Activated CD4-positive, alpha-beta memory T cell treated with anti-CD3 and anti-CD28 coated beads, Interleukin-2, amount 10 ng/mL, durations not matched to agents 7 days and 5 days (primary cell): Measurements from ENCODE around the gene GAL3ST2. TPM values are rescaled to one million over a fixed set of nuclear protein-coding genes. Genes with fewer than 3 reads are reported as not detected.
"Not testable (repeated sequence)": the region's sequence is repeated elsewhere in the genome, so short reads cannot be mapped to it uniquely, and the experiment has no call there.

Source experiments
- CTCF ChIA-PET: fragments of 350-600 bp; sonication (Branson Sonifier 250); formaldehyde crosslinking; loops from one replicate; lab custom pipeline; 2021; ENCODE audit warnings: antibody characterized with exemption, inconsistent platforms; lab: Charles Lee
- POLR2A ChIA-PET: fragments of 350-600 bp; sonication (Branson Sonifier 250); formaldehyde crosslinking; loops from one replicate; lab custom pipeline; 2021; ENCODE audit warnings: antibody characterized with exemption; lab: Charles Lee
- DNase-seq: peaks from one replicate; pipeline ENCODE4 v3.0.0-alpha.2; 2020
- H3K27ac Mint-ChIP-seq: one replicate; pipeline ENCODE4 v1.8.0; 2021; ENCODE audit warnings: mild to moderate bottlenecking, mixed read lengths
- H3K27me3 Mint-ChIP-seq: one replicate; pipeline ENCODE4 v1.8.0; 2021; ENCODE audit warnings: mixed read lengths
- H3K36me3 Mint-ChIP-seq: one replicate; pipeline ENCODE4 v1.8.0; 2021; ENCODE audit warnings: low read depth, mixed read lengths
- H3K4me1 Mint-ChIP-seq: one replicate; pipeline ENCODE4 v1.8.0; 2021; ENCODE audit warnings: mixed read lengths
- H3K4me3 Mint-ChIP-seq: one replicate; pipeline ENCODE4 v1.8.0; 2021; ENCODE audit warnings: mild to moderate bottlenecking, mixed read lengths
- H3K9me3 Mint-ChIP-seq: one replicate; pipeline ENCODE4 v1.8.0; 2021; ENCODE audit warnings: mixed read lengths
- total RNA-seq, 2 experiments: library from RNA; stranded (reverse); gene quantifications; one replicate each; pipeline ENCODE4 v1.2.3, GENCODE V29; 2021

The GAL3ST2 gene
- total RNA-seq, 2 experiments from 2014 or later = 0.23 to 0.58 TPM

DNA sequence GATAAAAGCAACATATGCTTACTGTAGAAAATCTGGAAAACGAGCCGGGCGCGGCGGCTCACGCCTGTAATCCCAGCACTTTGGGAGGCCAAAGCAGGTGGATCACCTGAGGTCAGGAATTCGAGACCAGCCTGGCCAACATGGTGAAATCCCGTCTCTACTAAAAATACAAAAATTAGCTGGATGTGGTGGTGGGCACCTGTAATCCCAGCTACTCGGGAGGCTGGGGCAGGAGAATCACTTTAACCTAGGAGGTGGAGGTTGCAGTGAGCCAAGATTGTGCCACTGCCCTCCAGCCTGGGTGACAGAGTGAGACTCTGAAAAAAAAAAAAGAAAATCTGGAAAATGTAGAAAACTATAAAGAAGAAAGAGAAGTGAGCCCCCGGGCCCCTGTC, 41.2 kb downstream of the GAL3ST2 start:
- H3K27me3 Mint-ChIP-seq, CTCF ChIA-PET, DNase-seq, H3K27ac Mint-ChIP-seq, H3K4me3 Mint-ChIP-seq, H3K36me3 Mint-ChIP-seq, H3K9me3 Mint-ChIP-seq: not testable (repeated sequence)
- H3K4me1 Mint-ChIP-seq = peaks cover 17% of the 10 kb centered on the region
- POLR2A ChIA-PET = interaction anchor here (0.7 kb wide), 1 partner anchor 55 kb away, joined by 3 read pairs; no protein-coding TSS in a partner anchor

DNA sequence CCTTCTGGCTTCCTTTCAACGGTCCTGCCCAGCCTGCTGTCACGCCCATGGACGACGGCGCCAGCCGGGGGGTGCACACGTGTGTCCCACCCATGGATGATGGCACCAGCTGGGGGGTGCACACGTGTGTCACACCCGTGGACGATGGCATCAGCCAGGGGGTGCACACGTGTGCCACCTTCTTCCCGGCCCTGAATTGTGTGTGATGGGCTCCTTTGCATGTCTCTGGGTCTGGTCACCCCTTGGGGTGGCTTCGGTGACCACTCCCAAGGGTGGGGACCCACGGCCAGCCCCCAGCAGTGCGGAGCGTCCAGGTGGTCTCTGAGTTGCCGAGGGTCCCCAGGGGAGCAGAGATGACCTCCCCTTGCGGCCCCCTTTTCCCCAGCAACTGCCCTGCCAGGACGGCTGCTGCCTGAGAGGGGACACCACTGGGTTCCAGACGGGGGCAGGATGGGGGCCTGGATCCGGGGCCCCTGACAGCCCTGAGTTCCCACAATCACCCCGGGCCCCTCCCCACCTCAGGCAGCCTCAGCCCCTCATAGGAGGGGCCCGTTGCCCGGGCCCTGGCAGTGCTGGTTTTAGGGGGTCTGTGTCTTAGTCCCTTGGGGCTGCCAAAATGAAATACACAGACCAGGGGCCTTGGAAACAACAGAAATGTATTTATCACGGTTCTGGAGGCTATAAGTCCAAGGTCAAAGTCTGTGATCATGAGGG, 41.8 kb downstream of the GAL3ST2 start:
- POLR2A ChIA-PET = interaction anchor here (0.7 kb wide), 1 partner anchor 56 kb away, joined by 3 read pairs; no protein-coding TSS in a partner anchor
- peaks cover 7% of the 10 kb centered on the region for H3K9me3 Mint-ChIP-seq
- H3K4me3 Mint-ChIP-seq = no peak overlapping the region
- H3K4me1 Mint-ChIP-seq = peaks cover 19% of the 10 kb centered on the region
- no peak overlapping the region for H3K27ac Mint-ChIP-seq
- CTCF ChIA-PET = no interaction called here
- DNase-seq = peak; percentile 2
- H3K36me3 Mint-ChIP-seq = peaks cover 6% of the 10 kb centered on the region
- peaks cover 3% of the 10 kb centered on the region for H3K27me3 Mint-ChIP-seq

DNA sequence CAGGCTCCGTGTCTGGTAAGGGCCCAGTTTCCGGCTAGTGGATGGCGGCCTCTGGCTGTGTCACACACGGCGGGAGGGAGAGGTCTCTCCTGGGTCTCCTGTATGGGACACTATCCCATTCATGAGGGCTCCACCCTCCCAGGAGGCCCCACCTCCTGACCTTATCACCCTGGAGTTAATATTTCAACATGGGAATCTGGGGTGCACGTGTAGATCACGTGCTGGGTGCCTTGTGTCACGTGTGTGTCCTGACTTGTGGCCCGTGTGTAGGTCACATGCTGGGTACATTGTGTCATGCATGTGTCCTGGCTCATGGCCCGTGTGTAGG, 42.3 kb downstream of the GAL3ST2 start:
- peaks cover 19% of the 10 kb centered on the region for H3K4me1 Mint-ChIP-seq
- peaks cover 12% of the 10 kb centered on the region for H3K9me3 Mint-ChIP-seq
- H3K27ac Mint-ChIP-seq = no peak overlapping the region
- H3K27me3 Mint-ChIP-seq = peaks cover 3% of the 10 kb centered on the region
- POLR2A ChIA-PET = no interaction called here
- H3K36me3 Mint-ChIP-seq = peaks cover 10% of the 10 kb centered on the region
- CTCF ChIA-PET = no interaction called here
- peak; percentile 6 for DNase-seq
- H3K4me3 Mint-ChIP-seq = no peak overlapping the region

DNA sequence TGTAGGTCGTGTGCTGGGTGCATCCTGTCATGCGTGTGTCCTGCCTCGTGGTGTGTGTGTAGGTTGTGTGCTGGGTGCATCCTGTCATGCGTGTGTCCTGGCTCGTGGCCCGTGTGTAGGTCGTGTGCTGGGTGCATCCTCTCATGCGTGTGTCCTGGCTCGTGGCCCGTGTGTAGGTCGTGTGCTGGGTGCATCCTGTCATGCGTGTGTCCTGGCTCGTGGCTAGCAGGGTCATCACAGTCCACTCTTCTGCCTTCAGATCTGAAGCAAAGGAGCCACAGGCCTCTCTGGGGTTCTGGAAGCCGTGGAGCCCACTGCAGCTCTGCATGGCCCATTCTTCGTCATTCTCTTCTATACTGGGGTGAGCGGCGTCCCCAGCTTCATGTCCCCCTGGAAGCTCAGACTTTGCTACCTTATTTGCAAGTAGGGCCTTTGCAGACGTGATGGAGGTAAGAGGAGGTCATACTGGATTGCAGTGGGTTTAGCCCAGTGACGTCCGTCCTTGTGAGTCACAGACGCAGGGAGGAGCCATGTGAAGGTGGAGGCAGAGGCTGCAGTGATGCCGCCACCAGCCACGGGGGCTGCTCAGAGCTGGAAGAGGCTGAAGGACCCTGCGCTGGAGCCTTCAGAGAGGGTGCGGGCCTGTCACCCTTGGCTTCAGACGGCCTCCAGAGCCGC, 43.5 kb downstream of the GAL3ST2 start:
- H3K27ac Mint-ChIP-seq, H3K27me3 Mint-ChIP-seq, CTCF ChIA-PET, POLR2A ChIA-PET, H3K4me3 Mint-ChIP-seq: not testable (repeated sequence)
- DNase-seq = peak; percentile 13
- Mint-ChIP-seq H3K9me3 (peaks cover 14% of the 10 kb centered on the region), H3K4me1 (peaks cover 19% of the 10 kb centered on the region), H3K36me3 (peaks cover 10% of the 10 kb centered on the region)

DNA sequence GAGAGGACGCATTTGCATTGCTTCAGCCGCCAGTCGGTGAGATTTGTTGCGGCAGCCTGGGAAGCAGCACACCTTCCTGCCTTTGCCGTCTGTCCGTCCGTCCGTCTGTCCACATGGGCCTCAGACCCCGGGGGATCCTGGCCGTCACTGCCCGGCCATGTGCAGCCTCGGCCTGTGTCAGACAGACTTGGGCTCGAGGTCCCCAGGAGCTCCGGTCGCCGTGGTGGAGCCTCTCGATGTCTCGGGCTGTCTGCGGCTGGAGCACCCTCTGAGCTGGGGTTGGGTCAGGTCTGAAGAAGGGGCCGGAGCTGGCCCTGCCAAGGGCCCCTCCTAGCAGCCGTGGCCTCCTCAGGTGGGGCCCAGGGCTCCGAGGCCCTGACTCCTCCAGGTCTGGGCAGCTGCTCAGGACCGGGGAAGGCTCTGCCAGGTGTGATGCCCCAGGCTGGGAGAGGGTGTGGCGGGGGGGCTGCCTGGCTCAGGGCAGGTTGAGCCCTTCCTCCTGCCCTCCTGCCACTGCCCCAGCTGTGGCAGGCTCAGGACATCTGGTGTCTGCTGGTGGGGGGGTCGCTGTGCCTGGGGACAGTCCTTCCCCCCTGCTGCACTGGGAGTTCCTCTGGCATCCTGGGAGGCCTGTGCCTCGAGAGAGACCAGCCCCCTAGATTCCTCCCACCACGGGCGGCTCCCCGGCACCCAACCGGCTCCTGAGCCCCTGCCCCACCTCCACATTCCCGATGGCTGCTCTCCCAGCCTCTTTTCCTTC, 44.2 kb downstream of the GAL3ST2 start:
- Mint-ChIP-seq H3K4me3 (no peak overlapping the region), H3K9me3 (peaks cover 18% of the 10 kb centered on the region), H3K4me1 (peaks cover 19% of the 10 kb centered on the region), H3K36me3 (peaks cover 10% of the 10 kb centered on the region), H3K27ac (no peak overlapping the region), H3K27me3 (peaks cover 6% of the 10 kb centered on the region)
- CTCF ChIA-PET = no interaction called here
- POLR2A ChIA-PET = no interaction called here
- peak; percentile 11 for DNase-seq

DNA sequence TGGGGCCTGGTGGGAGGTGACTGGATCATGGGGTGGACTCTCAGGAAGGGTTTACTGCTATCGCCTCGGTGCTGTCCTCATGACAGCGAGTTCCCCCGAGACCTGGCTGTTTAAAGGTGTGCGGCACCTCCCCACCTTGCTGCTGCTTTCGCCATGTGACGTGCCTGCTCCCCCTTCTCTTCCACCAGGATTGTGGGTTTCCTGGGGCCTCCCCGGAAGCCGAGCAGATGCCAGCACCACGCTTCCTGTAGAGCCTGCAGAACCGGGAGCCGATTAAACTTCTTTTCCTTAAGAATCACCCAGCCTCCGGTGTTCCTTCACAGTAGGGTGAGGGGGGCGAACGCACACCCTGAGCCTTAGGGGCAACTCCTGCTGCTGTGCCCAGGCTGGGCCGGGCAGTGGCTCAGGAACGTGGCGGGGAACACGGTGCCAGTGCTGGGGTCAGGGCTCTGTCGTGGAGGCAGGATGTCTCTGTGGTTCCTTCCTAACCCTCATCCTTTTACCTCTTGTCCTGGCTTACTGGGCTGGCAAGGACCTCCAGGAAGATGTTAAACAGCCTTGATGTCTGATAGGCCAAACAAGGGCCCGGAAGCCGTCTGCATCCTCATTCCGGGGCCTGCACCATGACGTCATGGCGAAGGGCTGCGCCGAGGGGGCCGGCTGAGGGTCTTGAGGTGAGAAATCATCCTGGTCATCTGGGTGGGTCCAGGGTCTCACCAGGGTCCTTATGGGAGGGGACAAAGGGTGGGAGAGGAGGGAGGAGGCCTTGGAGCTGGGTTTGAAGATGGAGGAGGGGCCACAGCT, 45.0 kb downstream of the GAL3ST2 start:
- ChIA-PET CTCF (no interaction called here), POLR2A (no interaction called here)
- peak; percentile 15 for DNase-seq
- H3K4me1 Mint-ChIP-seq = peaks cover 19% of the 10 kb centered on the region
- no peak overlapping the region for H3K4me3 Mint-ChIP-seq
- H3K9me3 Mint-ChIP-seq = peaks cover 21% of the 10 kb centered on the region
- H3K36me3 Mint-ChIP-seq = peaks cover 10% of the 10 kb centered on the region
- H3K27me3 Mint-ChIP-seq = peaks cover 9% of the 10 kb centered on the region
- no peak overlapping the region for H3K27ac Mint-ChIP-seq

DNA sequence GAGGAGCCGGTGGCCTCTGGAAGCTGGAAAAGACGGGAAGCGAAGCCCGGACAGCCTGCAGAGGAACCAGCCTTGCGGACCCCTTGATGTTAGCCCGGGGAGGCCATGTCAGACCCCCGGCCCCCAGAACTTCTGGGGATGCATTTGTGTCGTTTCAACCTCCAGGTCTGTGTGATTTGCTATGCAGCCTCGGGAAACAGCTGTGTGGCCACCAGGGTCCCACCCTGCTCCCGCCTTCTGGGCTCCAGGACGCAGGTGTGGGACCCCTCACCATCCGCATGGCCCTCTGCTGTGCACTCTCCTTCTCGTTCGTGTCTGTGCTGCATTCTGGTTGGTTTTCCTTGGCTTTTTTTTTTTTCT, 45.6 kb downstream of the GAL3ST2 start:
- Mint-ChIP-seq H3K9me3 (peaks cover 27% of the 10 kb centered on the region), H3K27ac (no peak overlapping the region), H3K4me3 (no peak overlapping the region), H3K27me3 (peaks cover 10% of the 10 kb centered on the region), H3K4me1 (peaks cover 18% of the 10 kb centered on the region), H3K36me3 (peaks cover 12% of the 10 kb centered on the region)
- POLR2A ChIA-PET = no interaction called here
- DNase-seq = no peak
- CTCF ChIA-PET = no interaction called here

DNA sequence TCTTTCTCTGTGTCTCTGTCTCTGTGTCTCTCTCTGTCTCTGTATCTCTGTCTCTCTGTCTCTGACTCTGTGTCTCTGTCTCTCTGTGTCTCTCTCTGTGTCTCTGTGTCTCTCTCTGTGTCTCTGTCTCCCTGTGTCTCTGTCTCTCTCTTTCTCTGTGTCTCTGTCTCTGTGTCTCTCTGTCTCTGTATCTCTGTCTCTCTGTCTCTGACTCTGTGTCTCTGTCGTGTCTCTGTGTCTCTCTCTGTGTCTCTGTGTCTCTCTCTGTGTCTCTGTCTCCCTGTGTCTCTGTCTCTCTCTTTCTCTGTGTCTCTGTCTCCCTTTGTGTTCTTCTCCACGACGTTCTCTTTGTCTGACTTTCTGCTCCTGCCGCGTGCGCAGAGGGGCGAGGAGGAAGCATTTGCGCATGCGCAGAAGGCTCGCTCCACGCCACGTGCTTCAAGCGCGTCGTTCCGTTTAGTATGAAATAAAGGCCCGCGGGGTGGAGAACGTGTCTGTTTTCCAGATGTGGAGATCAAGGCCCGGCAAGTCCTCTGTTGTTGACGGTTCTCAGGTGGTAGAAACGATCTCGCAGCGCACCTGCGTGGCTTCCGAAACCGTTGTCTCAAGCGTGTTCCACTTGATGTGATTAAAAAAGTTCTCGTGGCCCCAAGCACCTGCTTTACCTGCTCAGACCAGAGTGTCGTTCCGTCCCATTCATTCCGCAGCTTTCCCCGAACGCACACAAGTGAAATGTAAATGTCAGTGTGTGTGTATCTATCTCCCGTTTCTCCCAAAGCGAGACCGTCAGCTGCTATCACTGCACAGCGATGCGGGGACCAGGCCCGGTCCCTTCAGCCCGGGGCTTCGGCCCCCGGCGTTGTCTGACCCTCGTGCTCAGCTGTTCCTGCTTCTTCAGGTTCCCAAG, 47.2 kb downstream of the GAL3ST2 start:
- Mint-ChIP-seq H3K9me3 (peaks cover 36% of the 10 kb centered on the region), H3K27me3 (peaks cover 16% of the 10 kb centered on the region), H3K4me1 (peaks cover 13% of the 10 kb centered on the region), H3K36me3 (peaks cover 19% of the 10 kb centered on the region)
- H3K4me3 Mint-ChIP-seq, H3K27ac Mint-ChIP-seq, POLR2A ChIA-PET, CTCF ChIA-PET, DNase-seq: not testable (repeated sequence)

DNA sequence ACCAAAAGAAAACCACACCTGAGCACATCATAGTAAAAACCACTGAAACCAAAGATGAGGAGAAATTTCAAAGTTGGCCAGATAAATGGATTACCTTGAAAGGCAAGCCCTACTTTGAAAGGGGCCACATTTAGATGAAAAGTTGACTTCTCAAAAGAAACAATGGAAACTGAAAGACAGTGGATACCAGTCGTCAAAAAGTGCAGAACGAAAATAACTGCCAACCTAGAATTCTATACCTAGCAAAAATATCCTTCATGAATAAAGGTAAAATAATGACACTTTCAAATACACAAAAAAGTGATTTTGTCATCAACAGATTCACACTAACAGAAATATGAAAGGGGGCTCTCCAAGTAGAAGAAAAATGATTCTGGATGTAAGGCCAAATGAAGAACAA, 50.8 kb downstream of the GAL3ST2 start:
- no peak overlapping the region for H3K4me3 Mint-ChIP-seq
- peaks cover 39% of the 10 kb centered on the region for H3K9me3 Mint-ChIP-seq
- H3K4me1 Mint-ChIP-seq = peaks cover 6% of the 10 kb centered on the region
- peaks cover 42% of the 10 kb centered on the region for H3K27me3 Mint-ChIP-seq
- ChIA-PET POLR2A (no interaction called here), CTCF (no interaction called here)
- no peak for DNase-seq
- H3K27ac Mint-ChIP-seq = no peak overlapping the region
- peaks cover 18% of the 10 kb centered on the region for H3K36me3 Mint-ChIP-seq

DNA sequence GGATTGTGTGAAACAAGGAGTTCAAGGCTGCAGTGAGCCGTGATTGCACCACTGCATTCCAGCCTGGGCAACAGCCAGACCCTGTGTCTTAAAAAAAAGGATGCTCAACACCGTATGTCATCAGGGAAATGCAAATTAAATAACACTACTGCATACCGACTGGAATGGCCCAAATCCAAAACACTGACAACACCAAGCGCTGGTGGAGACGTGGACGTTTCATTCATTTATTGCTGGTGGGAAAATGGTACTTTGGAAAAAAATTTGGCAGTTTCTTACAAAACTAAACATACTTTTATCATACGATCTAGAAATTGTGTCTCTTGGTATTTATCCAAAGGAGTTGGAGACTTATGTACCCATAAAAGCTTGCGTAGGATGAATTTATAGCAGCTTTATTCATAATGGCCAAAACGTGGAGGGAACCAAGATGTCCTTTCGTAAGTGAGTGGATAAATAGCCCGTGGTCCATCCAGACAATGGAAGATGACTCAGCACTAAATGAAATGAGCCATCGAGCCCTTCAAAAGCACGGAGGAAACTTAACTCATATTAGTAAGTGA, 56.6 kb downstream of the GAL3ST2 start:
- peaks cover 8% of the 10 kb centered on the region for H3K4me1 Mint-ChIP-seq
- no peak overlapping the region for H3K27ac Mint-ChIP-seq
- H3K36me3 Mint-ChIP-seq = peaks cover 1% of the 10 kb centered on the region
- ChIA-PET CTCF (no interaction called here), POLR2A (no interaction called here)
- H3K4me3 Mint-ChIP-seq = no peak overlapping the region
- DNase-seq = no peak
- H3K27me3 Mint-ChIP-seq = peaks cover 72% of the 10 kb centered on the region
- peaks cover 5% of the 10 kb centered on the region for H3K9me3 Mint-ChIP-seq

DNA sequence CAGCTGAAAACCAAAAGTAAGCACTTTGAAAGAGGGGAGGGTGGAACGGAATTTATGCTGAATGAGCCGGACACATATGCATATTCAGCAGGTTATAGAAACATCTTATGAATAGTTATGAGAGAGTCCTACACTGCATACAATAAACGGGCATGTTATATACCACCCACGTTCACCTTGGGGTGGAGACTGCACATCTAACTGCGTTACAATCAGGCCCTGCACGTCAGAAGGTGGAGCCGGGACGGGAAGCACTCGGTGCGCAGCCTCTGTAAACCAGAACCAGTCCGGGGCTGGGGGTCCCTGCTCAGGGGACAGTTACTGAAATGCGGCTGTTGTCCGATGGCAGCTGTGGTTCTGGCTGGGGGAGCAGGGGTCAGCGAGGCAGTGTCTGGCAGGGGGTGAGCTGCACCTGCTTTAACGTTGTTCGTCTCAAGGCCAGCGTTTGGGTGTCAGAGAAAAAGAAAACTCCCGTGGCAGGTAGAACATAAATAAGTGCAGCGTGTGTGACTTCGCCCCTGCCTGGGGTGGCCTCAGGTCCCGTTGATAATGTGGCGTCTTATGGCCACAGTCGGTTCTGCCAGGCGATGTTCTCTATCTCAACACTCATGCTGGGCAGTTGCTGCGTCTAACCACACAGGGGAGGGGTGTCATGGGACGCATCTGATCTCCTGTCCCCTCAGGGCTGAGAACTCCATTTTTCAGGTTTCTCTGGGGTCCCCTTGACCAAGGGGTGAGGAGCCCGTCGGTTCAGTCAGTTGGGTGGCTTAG, 57.3 kb downstream of the GAL3ST2 start:
- POLR2A ChIA-PET, H3K36me3 Mint-ChIP-seq, CTCF ChIA-PET, DNase-seq, H3K27ac Mint-ChIP-seq, H3K4me3 Mint-ChIP-seq, H3K4me1 Mint-ChIP-seq, H3K9me3 Mint-ChIP-seq: not testable (repeated sequence)
- H3K27me3 Mint-ChIP-seq = peaks cover 74% of the 10 kb centered on the region
